SK-N-MC (cell line): ENCODE results near the gene TMEM151A.

Experiments used
- EZH2 ChIP-seq: fragments of 200-600 bp; sonication (generic); IDR thresholded peaks from one replicate; pipeline ENCODE4 v1.6.1; 2017; ENCODE audit warnings: antibody characterized with exemption
- POLR2AphosphoS5 ChIP-seq: IDR thresholded peaks from 2 replicates; pipeline ENCODE4 v1.6.1; 2012; ENCODE audit warnings: mild to moderate bottlenecking, low read depth, low read length, borderline replicate concordance

DNA sequence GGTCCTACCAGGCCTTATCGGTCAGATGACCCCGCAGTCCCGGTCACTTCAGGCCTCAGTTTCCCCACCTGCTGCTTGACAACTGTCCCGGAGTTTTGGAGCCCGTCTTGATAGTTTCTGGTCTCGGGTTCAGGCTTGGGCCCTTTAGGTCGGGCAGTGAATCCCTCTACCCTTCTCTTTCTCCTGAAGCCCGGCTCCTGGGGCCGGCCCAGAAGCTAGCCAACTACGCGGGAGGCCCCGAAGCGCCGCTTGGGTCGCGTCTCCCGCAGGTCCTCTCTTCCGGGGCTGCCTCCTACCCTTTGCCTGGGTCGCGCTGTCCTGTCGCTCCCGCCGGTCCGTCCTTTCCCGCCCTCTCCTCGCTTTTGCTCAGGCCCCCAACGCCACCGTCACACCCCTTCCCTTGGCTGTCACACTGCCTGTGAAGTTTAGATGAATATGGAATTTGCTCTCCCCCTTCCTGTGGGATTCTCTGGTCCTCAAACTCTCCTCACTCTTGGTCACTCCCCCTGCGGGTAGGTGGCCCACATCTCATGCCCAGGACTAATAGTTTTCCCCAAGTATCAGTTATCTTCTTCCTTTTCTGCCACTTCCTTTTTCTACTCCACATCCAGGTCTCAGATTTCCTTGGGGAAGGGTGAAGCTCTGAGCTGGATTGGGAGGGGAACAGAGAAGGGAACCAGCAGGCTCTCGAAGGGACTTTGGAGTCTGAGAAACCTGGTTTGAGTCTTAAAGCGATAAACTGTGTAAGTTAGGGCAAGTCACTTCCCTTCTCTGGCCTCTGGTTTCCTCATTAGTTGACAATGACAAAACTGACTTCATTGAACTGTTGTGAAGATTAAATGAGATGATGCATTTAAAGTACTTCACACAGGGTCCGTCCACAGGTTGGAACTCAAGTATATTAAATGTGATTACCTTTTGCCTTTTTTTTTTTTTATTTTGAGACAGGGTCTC lies 22.5 kb upstream of the TMEM151A start:
- TF ChIP-seq POLR2AphosphoS5: peak; percentile 17; the same call in 1 of the 2 replicates
- TF ChIP-seq EZH2: no peak
